HG03520 (cell line): Measurements from ENCODE around the gene CAMK1D.

Source experiments
- ATAC-seq: cut with Tn5 transposase; IDR thresholded peaks from one replicate; pipeline ENCODE4 v1.9.1; 2021; ENCODE audit warnings: mild to moderate bottlenecking, moderate library complexity; ENCODE audit not compliant: unreplicated experiment

CAMK1D gene

DNA sequence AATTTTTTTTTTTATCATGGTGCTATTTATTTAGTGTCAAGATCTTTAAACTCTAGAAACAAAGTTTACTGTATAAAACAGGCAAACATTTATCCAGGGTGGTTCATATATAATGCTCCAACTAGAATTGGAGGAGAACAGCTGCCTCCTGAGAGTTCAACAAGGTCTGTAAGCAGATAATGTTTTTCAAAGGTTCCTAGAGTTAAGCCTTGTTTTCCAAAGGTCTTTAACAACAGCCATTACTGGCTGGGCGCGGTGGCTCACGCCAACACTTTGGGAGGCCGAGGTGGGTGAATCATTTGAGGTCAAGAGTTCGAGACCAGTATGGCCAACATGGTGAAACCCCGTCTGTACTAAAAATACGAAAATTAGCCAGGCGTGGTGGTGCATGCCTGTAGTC lies 335.4 kb downstream of the CAMK1D start:
- no peak for ATAC-seq

GRCh38 chr10:12685261-12686058 lies 336.1 kb downstream of the CAMK1D start:
- no peak for ATAC-seq

- ATAC-seq, result no peak
Observed at GRCh38 chr10:12687996-12688395, 338.6 kb downstream of the CAMK1D start.

GRCh38 chr10:12689893-12690292 lies 340.5 kb downstream of the CAMK1D start:
- no peak for ATAC-seq

GRCh38 chr10:12690525-12691126 lies 341.3 kb downstream of the CAMK1D start:
- ATAC-seq, result no peak

- no peak for ATAC-seq
Observed at GRCh38 chr10:12691596-12691995, 342.2 kb downstream of the CAMK1D start.

DNA sequence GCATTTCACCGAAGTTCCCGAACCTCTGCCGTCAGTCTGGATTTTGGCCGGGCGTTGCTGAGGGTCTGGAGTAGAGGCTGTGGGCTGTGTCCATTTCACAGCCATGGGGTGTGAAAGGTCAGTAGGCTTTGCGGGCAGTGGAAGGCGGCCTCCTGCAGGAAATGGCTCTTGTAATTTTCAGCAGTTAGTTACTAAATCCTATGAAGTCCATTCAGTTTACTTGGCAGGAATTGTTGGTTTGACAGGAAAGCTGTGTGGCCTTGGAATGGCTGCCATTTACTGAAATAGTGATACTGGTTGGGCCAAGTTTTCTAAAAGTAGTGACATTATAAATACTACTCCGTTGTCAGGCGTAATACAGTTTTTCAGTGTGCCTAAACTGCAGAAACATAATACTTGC lies 348.4 kb downstream of the CAMK1D start:
- ATAC-seq, result no peak

DNA sequence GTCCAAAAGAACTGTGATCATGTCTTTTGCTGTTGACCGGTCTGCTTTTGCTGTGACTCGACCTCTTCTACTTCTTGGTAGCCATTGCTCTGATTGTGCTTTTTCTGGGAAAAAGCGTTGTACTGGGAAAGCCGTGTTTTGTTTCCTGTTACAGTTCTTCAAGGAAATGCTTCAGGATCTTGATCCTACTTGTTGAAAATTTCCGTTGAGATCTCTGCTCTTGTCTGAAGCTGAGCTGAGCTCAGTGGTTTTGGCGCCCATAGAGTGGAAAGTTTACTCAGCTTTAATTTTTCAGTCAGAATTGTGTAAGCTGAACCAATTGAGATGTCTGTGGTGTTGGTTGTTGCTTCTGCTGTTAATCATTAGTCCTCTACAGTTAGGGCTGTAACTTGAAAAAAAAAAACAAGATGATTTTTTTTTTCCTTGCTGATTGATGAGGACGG lies 349.9 kb downstream of the CAMK1D start:
- no peak for ATAC-seq

GRCh38 chr10:12699781-12700556 lies 350.6 kb downstream of the CAMK1D start:
- ATAC-seq, result no peak

DNA sequence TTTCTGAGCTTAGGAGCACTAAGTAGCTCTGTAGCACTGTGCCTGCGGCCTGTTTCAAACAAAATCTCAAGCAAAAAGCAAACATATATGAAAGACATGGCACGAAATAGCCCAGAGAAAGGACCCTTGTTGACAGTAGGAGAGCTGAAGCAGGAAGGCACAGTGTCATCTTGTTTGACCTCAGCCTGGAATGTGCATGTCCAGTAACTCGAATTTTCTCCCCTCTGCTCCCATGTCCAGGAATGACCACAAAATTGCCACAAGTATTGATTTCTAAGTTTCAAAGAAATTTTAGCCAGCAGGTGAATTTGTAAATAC lies 351.2 kb downstream of the CAMK1D start:
- ATAC-seq, result no peak

DNA sequence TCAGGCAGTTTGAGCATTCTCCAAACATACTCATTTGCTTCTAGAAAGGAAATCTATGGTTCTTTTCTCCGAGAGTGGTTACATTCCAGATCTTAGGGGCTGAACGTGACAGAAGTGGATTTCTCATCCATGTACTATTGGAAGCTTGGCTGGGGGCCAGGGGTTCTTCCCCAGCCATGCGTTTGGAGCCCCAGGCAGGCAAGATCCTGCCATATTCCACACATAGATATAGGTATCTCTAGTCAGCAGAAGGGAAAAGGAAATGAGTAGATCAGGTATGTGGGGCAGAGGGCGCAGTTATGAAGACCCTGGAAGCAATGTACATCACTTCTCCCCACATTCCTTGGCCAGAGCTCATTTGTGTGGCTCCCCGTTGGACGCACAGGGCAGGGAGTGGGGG lies 352.3 kb downstream of the CAMK1D start:
- ATAC-seq, result no peak

- no peak for ATAC-seq
Observed at GRCh38 chr10:12702215-12702770, 352.9 kb downstream of the CAMK1D start.

DNA sequence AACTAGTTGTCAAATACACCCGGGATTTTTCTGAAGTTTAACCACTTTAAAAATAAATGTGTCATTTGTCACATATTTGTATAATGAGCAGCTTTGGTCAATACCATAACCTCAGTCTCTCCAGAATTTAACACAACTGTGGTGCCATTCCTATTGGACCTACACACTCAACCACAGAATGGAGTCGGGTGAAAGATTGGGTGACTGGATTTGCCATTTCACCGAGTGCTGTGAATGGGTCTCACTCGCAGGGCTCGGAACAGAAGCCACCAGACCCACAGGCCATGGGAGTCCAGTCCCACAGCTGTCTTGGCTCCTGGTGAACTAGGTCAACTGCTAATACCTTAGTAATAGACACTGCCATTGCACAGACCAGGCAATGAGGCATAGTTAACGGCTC lies 353.8 kb downstream of the CAMK1D start:
- ATAC-seq, result no peak

DNA sequence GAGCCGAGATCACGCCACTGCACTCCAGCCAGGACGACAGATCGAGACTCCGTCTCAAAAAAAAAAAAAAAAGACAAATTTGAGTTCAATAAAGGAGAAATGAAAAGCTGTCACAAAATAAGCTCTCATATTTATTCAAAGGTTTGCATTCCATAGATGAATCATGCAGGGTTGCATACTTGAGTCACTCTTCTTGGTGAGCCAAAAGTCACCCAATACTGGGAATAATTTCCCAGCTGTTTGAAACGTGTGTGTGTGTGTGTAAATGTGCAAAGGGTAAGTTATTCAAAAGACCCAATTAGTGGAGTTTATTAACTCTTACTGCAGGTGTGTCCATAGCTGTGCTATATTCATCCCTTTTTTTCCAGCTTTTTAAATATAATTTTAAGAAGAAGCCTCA lies 354.5 kb downstream of the CAMK1D start:
- ATAC-seq, result no peak

- no peak for ATAC-seq
Observed at GRCh38 chr10:12704488-12704887, 355.1 kb downstream of the CAMK1D start.

DNA sequence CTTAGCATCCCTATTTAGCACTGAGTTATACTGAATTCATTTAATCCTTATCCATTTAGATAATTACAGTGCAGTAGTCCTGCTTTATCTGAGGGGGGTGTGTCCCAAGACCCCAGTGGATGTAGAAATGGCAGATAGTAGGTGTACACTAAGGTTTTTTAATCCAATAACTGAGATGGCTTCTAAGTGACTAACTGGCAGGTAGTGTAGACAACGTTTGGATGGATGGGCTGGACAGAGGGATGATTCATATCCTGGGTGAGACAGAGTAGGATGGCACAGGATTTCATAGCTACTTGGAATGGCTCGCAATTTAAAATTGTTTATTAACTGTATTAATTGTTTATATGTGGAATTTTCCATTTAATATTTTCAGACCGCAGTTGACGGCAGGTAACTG lies 356.6 kb downstream of the CAMK1D start:
- ATAC-seq, result no peak

GRCh38 chr10:12707461-12708185 lies 358.3 kb downstream of the CAMK1D start:
- ATAC-seq, result no peak

DNA sequence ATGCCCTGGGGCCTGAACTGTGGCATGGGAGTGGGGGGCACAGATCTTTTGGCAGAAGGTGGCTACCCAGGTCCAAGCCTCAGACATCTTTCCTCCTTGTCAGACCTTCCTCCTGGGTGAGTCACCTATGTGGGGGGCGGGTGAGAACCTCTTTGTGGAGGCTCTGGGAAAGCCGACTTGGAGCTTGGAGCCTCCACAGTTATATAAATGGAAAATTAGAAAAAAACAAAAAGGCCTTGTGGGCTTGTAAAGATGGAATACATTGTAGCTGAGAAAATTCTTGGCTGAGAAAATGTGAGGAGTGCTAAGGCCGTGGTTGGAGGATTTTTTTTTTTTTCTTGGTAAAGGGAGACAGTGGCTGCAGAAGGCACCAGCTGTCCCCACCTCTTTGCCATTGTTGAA lies 359.7 kb downstream of the CAMK1D start:
- ATAC-seq, result no peak

GRCh38 chr10:12709521-12709963 lies 360.2 kb downstream of the CAMK1D start:
- no peak for ATAC-seq

- ATAC-seq, result no peak
Observed at GRCh38 chr10:12710157-12710556, 360.8 kb downstream of the CAMK1D start.
